ENCODE data around the gene RRAS.
A peak's percentile ranks its signal among the peaks of the same experiment; 100 is the strongest.

RRAS gene

GRCh38 chr19:49640113-49640898 is at the start of gene RRAS:
Gene RRAS, minus strand, starts transcription at chr19:49640143. Its CDS starts 45 bp downstream, at chr19:49640098.
- DNase-seq = peak; percentile 100

GRCh38 chr19:49689133-49690078 is 49.5 kb upstream of the RRAS start, which contains the start of gene ADM5:
Gene ADM5, plus strand, starts transcription at chr19:49689594. Its CDS starts 244 bp downstream, at chr19:49689838.
- peak; percentile 58 for DNase-seq

- no peak for DNase-seq
These were observed 48.7 kb upstream of the RRAS start for GRCh38 chr19:49688531-49689132.

GRCh38 chr19:49687566-49688316 is 47.8 kb upstream of the RRAS start:
- DNase-seq = no peak

- no peak for DNase-seq
These were observed 47.2 kb upstream of the RRAS start for GRCh38 chr19:49687150-49687549.

GRCh38 chr19:49686503-49687088 is 46.7 kb upstream of the RRAS start:
- no peak for DNase-seq

GRCh38 chr19:49685845-49686332 is 45.9 kb upstream of the RRAS start:
- no peak for DNase-seq

- DNase-seq = no peak
These were observed 45.1 kb upstream of the RRAS start for GRCh38 chr19:49684983-49685553.

- peak; percentile 38 for DNase-seq
These were observed 44.5 kb upstream of the RRAS start for GRCh38 chr19:49684251-49684982.

- no peak for DNase-seq
These were observed 43.9 kb upstream of the RRAS start for GRCh38 chr19:49683814-49684250.

GRCh38 chr19:49682274-49682673 is 42.3 kb upstream of the RRAS start:
- no peak for DNase-seq

- DNase-seq = no peak
These were observed 41.9 kb upstream of the RRAS start for GRCh38 chr19:49681830-49682229.

- peak; percentile 94 for DNase-seq
These were observed 40.7 kb upstream of the RRAS start for GRCh38 chr19:49680421-49681351.

- DNase-seq = no peak
These were observed 39.9 kb upstream of the RRAS start for GRCh38 chr19:49679771-49680413.

- DNase-seq = no peak
These were observed 39.2 kb upstream of the RRAS start for GRCh38 chr19:49678985-49679770.

GRCh38 chr19:49677901-49678674 is 38.1 kb upstream of the RRAS start:
- peak; percentile 82 for DNase-seq

- no peak for DNase-seq
These were observed 37.4 kb upstream of the RRAS start, which contains the start of gene PRMT1 for GRCh38 chr19:49677231-49677900. Gene PRMT1, plus strand, starts transcription at chr19:49677271. Its CDS starts 10 bp downstream, at chr19:49677281.

All from CD4-positive, alpha-beta T cell treated with Interleukin-6 for 4 hours (primary cell).